Stimulated activated CD8-positive, alpha-beta memory T cell treated with anti-CD3 and anti-CD28 coated beads, Interleukin-4, amount 100 ng/mL, for 24 hours (primary cell): ENCODE data around the gene FGF14.

ENCODE experiments used
- DNase-seq: peaks from one replicate; pipeline ENCODE4 v3.0.0-alpha.2; 2020; ENCODE audit warnings: low read depth

The FGF14 gene

DNA sequence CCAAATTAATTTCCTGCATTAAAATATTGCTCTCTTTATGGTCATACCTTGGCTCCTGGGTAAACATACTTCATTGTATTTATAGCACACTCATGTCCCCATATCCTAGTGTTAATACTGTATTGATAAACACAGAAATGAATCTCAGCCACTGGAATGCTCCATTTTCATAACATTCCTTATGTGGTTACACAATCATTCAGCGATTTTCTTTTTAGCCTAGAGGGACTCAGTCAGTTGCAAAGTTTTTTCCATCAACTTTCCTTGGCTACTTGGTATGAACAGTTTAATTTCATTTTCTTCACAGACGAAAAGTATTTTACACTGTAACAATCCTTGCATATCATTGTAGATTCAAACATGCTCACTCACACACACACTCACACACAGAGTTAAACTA lies 471.5 kb downstream of the FGF14 start:
- DNase-seq = no peak

DNA sequence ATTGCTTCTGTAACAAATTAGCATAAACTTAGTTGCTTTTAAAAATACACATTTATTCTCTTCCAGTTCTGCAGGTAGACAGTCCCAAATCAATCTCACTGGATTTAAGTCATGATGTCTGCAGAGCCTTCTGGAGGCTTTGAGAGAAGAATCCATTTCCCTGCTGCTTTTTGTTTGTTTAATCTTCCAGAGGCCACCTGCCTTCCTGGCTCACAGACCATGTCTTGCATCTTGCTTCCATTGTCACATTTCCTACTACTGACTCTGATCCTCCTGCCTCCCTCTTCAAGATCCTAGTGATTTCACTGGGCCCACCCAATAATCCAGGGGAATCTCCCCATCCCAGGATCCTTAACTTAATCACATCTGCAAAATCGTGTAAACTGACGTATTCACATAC lies 476.1 kb downstream of the FGF14 start:
- DNase-seq = no peak

- DNase-seq = no peak
Observed at GRCh38 chr13:101919541-101920181, 482.2 kb downstream of the FGF14 start.

DNA sequence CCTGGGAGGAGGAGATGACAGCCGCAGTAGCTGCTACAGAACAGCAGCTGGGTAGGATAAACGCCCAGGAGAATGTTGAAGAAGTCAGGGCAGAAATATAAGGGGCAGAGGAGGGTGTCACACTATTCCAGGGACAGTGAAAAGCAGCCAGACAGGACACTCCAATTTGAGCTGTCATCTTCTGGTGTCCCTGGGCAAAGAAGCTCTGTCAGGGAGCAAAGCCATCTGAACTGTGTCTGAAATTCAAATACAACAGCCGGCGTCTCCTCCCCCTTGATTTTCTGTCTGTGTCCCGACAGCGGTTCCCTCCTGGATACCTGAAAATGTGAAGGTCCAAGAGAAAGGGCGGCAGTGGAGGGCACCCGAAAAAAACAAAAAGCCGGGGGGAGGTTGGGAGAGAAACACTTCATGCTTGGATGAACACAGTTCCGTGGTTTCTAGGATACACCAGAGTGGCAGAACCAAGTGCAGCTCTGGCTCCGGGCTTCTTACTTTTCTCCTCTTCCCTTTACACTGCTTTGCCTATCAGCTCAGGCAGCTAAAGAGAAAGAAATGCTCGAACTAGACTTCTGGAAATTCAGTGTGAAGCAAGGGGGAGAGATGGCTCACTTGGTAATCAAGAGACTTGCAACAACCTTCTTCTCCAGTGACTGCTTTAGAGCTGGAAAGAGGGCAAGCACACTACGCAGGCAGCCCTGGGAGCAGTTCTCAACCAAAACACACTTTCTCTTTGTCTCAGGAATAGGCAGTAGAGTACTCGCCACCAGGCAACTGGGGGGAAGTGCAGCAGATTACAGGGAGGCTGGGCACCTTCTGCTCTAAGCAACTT lies 483.8 kb downstream of the FGF14 start:
- no peak for DNase-seq

GRCh38 chr13:101917475-101917810 lies 484.4 kb downstream of the FGF14 start:
- DNase-seq = no peak

DNA sequence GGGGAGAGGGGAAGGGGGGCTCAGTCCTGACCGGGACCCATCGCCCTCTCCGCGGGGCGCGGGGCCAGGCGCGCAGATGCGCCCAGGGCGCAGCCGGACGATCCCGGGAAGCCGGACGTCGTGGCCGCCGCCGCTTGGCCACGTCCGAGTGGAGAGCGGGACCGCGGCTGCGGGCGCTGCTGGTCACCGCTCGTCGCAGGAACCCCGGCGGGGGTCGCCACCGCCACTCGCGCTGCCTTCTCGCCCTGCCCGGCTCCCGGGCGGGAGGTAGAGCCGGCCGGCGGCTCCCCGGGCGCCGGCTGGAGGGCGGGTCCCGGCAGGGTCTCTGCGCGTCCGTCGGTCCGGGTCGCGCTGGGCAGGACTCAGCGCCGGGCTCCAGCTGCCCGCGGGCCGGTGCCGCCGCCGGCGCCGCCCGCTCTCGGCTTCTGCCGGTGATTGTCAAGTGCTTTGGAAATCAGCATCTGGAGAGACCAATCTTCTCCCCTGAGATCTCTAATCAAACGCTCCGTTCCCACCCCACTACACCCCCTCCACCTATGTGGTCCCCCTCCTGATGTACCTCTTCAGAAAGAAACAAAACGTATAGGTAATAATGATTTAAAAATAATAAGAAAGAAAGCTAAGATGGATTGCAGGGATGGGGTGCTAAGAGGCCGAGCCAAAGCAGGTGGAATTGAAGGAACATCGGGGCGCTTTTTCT lies 484.9 kb downstream of the FGF14 start:
- no peak for DNase-seq

DNA sequence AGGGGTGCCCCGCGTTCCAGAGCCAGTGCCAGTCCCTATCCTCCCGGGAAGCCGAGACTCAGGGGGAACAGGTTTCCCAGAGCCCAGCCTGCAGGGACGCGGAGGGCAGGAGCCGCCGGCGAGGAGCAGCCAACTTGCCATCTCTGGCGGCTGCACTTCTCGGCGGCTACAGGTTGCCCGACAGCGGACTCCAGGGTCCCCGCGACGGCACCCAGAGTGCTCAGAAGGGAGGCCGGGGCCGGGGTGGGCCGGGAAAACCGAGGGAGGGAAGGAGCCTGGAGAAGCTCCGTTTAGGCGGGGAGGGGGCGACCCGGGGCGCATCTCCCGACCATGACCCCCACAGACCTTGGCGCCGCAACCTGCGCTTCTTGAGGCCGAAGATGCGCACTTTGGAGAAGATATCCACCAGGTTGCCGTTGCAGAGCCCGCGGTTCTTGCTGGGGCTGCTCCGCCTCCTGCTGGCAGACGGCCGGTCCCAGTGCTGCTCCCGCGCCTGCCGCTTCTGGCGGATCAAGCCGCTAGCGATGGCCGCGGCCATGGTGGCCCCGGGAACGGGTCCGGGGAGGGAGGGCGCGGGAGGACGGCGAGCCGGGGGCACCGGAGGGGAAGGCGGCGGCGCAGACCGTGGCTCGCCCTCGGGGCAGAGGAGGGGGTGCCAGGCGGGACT lies 485.6 kb downstream of the FGF14 start:
- DNase-seq = no peak

- no peak for DNase-seq
Observed at GRCh38 chr13:101915755-101916107, 486.1 kb downstream of the FGF14 start.

DNA sequence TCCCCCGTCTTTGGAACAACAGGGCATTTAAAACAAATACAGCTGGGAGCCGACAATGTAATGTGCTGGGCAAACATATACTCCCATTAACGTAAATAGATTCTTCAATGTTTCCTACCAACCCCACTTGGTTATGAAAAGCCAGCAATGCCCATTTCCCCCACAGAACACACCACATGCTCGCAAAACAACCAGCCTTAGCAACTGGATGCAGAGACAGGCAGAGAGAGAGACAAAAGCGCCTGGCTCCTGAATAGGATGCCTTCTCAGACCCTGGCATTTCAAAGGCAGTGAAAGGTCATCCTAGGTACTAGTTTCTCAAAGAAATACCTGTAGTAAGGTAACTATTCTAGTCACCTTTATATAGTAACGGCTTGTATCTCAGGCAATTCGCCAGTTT lies 486.5 kb downstream of the FGF14 start:
- no peak for DNase-seq

- no peak for DNase-seq
Observed at GRCh38 chr13:101911752-101912151, 490.1 kb downstream of the FGF14 start.

DNA sequence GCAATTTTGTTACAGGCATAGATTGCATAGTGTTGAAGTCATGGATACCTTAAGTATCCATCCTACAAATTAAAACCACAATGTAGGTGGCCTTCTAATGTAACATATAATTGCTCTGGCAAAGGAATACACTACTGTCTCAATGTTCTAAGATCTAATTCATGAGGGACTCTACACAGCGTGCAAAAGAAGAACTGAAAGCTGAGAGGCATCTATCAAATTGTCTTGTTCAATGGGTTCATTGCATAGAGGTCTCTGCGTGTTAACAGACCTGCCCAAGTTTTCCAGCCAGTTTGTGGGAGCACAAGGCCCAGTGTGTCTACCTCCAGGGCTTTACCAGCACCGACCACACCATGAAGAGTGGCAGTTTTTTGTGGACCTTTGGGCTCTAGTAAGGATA lies 498.0 kb downstream of the FGF14 start:
- no peak for DNase-seq

DNA sequence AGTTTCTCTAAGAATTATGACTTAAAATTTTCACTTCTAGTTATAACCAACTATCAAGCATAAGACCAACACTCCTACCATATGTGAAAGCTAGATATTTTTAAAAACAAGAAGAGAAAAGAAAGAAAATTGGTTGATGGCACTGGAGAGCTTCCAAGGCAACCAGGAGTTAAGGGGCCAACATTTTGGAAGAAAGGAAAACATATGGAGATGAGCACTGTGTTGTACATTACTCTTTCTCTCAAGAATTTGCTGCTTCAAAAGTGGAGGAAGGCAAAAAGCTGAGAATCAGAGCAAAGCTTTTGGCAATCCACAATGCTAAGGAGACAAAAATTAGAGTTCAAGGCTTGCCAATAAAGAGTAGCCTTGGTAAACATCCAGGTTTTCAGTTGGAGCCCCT lies 503.2 kb downstream of the FGF14 start:
- no peak for DNase-seq

GRCh38 chr13:101896541-101896940 lies 505.3 kb downstream of the FGF14 start:
- DNase-seq = no peak

- no peak for DNase-seq
Observed at GRCh38 chr13:101893021-101893420, 508.8 kb downstream of the FGF14 start.

GRCh38 chr13:101892296-101892695 lies 509.6 kb downstream of the FGF14 start:
- no peak for DNase-seq

DNA sequence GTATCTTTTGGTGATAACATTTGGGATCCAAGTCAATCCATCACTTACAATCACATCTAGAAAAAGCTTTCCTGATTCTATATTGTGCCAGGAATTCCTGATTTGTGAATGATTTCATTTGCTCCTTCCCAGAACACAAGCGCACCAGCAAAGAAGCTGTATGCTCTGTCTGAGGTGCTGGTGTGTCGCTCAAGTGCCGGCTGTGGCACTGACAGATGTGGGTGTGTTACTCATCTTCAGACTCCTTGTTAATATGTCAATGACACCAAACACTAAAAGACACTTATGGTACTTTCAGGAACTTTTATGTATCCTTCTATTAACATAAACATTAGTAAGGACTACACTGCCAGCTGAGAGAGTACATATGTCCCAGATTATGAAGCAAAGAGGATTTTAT lies 520.3 kb downstream of the FGF14 start:
- no peak for DNase-seq

- DNase-seq = no peak
Observed at GRCh38 chr13:101880581-101880980, 521.3 kb downstream of the FGF14 start.

DNA sequence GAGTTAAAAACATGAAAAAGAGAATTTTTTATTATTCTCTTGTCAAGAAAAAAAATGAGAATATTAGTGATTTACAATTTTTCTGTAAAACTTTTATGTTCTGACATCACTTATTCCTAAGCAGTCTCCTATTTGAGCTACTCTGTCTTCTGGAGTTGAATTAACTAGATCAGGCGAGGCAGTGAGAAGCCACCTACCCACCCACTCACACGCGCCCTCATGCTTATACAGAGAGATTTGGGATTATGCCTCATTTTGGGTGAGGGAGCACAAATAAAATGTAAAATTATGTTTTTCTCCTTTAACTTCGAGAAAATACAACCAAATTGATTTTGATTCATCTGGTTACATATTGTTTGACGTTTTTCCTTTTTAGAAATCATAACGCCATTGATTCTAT lies 524.9 kb downstream of the FGF14 start:
- DNase-seq = no peak

- no peak for DNase-seq
Observed at GRCh38 chr13:101875717-101876393, 526.0 kb downstream of the FGF14 start.

DNA sequence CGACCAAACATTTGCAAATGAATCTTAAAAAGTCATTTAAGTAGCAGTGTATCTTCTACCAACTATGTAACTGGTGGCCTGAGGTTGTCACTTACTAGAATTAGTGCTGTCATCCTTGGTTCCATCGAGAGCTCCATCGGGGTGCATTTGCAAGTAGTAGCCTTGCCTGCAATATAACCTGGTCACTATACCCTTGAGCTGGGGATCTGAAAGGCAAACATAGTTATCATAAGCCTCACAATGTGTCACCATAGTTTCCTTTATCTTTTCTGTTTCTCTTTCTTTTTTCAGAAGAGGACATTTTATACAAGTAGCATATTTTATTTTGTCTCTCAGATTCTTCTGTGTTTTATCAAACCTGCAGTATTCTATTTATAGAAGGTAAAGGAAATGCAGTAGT lies 526.8 kb downstream of the FGF14 start:
- no peak for DNase-seq

DNA sequence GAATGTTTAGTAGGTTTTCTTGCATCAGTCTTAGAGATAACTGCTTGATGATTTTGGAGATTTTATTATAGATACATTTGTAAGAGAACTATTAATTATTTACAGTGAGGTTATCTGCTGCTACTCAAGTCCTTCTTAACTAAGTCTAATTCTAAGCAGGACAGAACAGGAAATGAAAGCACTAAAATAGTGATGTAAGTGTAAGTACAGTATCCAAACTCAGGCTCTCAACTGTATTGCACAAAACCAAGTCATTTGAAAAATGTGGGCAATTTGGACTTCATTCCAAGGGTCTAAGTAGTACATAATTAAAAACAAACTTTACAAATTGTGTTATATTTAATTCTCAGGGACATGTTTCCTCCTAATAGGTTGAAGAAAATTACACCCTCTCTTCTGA lies 532.3 kb downstream of the FGF14 start:
- no peak for DNase-seq
